ENCODE results near the gene PHTF2. TPM values are rescaled to one million over a fixed set of nuclear protein-coding genes. Genes with fewer than 3 reads are reported as not detected.
"Not testable (repeated sequence)": the region's sequence is repeated elsewhere in the genome, so short reads cannot be mapped to it uniquely, and the experiment has no call there.

PHTF2 gene
- polyA plus RNA-seq, 3 donors = 10.1 to 34.3 (median 10.3) TPM

DNA sequence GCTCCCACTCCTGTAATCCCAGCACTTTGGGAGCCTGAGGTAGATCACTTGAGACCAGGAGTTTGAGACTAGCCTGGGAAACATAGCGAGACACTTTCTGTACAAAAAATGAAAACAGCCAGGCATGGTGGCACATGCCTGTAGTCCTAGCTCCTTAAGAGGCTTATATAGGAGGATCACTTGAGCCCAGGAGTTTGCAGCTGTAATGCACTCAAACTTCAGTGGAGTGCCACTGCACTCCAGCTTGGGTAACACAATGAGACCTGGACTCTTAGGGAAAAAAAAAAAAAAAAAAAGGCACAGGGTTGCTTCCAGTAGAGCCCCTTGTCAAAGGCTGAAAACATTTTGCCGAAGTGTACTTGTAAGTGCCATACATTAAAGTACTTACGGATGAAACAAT is 195.3 kb downstream of the PHTF2 start:
- Histone ChIP-seq H2AFZ (ENCODE audit: insufficient read depth, low read depth, low read length, poor library complexity, severe bottlenecking) (no peak overlapping the region), H3K36me3 (replicated peaks in 1 of 2; ENCODE audit: control insufficient read depth in 1 of 2, insufficient read depth in 2 of 2, low read length in 2 of 2) (no peaks in the 10 kb centered on the region), H3K4me3 (replicated peaks in 1 of 3; ENCODE audit: low read depth in 2 of 3, low read length in 3 of 3) (no peak overlapping the region), H3K79me2 (ENCODE audit: insufficient read depth, low read length) (no peaks in the 10 kb centered on the region), H3K9ac (ENCODE audit: insufficient read depth, low read length, poor library complexity, severe bottlenecking) (no peak overlapping the region), H3K4me2 (replicated peaks; ENCODE audit: extremely low read depth, low read length, poor library complexity, severe bottlenecking) (no peak overlapping the region), H3K9me3 (replicated peaks in 1 of 2; ENCODE audit: control insufficient read depth in 1 of 2, insufficient read depth in 1 of 2, low read length in 2 of 2) (no peaks in the 10 kb centered on the region), H4K20me1 (ENCODE audit: insufficient read depth, low read length) (no peaks in the 10 kb centered on the region), H3K27me3 (ENCODE audit: control insufficient read depth in 2 of 2, insufficient read depth in 2 of 2, low read length in 2 of 2) (no peaks in the 10 kb centered on the region), H3K4me1 (ENCODE audit: control insufficient read depth in 1 of 2, insufficient read depth in 2 of 2, low read length in 2 of 2) (no peaks in the 10 kb centered on the region), H3K27ac (ENCODE audit: low read depth in 1 of 2, low read length in 2 of 2) (no peak overlapping the region)
- intact Hi-C loops (cut with micrococcal nuclease) = no loop called here
- Mint-ChIP-seq H3K27me3 (ENCODE audit: low read depth in 3 of 3) (peaks cover 0 to 2% (median 0%) of the 10 kb centered on the region in 3 donors), H3K4me3 (no peak overlapping the region), H3K4me1 (peaks cover 10% of the 10 kb centered on the region), H3K36me3 (no peaks in the 10 kb centered on the region), H3K27ac (no peak overlapping the region), H3K9me3 (peaks cover 0 to 12% (median 3%) of the 10 kb centered on the region in 7 donors)
- TF ChIP-seq, protein P1, sequence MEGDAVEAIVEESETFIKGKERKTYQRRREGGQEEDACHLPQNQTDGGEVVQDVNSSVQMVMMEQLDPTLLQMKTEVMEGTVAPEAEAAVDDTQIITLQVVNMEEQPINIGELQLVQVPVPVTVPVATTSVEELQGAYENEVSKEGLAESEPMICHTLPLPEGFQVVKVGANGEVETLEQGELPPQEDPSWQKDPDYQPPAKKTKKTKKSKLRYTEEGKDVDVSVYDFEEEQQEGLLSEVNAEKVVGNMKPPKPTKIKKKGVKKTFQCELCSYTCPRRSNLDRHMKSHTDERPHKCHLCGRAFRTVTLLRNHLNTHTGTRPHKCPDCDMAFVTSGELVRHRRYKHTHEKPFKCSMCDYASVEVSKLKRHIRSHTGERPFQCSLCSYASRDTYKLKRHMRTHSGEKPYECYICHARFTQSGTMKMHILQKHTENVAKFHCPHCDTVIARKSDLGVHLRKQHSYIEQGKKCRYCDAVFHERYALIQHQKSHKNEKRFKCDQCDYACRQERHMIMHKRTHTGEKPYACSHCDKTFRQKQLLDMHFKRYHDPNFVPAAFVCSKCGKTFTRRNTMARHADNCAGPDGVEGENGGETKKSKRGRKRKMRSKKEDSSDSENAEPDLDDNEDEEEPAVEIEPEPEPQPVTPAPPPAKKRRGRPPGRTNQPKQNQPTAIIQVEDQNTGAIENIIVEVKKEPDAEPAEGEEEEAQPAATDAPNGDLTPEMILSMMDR (IDR thresholded peaks at IDR 0.05) = no peak
- DNase-seq = no peak
- WGBS (ENCODE audit: insufficient coverage) = 100% methylated on average over 2 of the region's 3 CpGs

DNA sequence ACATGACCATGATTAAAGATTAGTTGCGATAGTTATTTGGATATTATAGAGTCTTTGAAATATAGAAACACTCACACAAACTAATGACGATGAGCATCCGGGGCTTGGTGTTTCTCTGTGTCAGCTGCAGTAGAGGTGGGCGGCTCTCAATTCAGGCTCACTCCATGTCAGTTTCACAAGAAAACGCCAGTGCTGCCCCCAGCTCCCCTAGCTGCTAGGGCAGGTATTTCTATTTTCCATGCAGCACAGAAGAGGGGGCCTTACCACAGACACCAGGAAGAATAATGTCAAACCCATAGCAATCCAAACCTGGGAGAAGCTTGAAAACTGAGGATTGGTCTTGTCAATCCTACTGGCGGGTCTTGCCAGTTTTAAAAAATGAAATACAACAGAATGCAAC is 197.1 kb downstream of the PHTF2 start:
- Histone ChIP-seq H4K20me1 (ENCODE audit: insufficient read depth, low read length) (no peaks in the 10 kb centered on the region), H3K27ac (ENCODE audit: low read depth in 1 of 2, low read length in 2 of 2) (no peak overlapping the region), H3K4me2 (replicated peaks; ENCODE audit: extremely low read depth, low read length, poor library complexity, severe bottlenecking) (no peak overlapping the region), H3K9ac (ENCODE audit: insufficient read depth, low read length, poor library complexity, severe bottlenecking) (no peak overlapping the region), H3K36me3 (replicated peaks in 1 of 2; ENCODE audit: control insufficient read depth in 1 of 2, insufficient read depth in 2 of 2, low read length in 2 of 2) (no peaks in the 10 kb centered on the region), H2AFZ (ENCODE audit: insufficient read depth, low read depth, low read length, poor library complexity, severe bottlenecking) (no peak overlapping the region), H3K79me2 (ENCODE audit: insufficient read depth, low read length) (no peaks in the 10 kb centered on the region), H3K9me3 (replicated peaks in 1 of 2; ENCODE audit: control insufficient read depth in 1 of 2, insufficient read depth in 1 of 2, low read length in 2 of 2) (no peaks in the 10 kb centered on the region), H3K4me1 (ENCODE audit: control insufficient read depth in 1 of 2, insufficient read depth in 2 of 2, low read length in 2 of 2) (no peaks in the 10 kb centered on the region), H3K27me3 (ENCODE audit: control insufficient read depth in 2 of 2, insufficient read depth in 2 of 2, low read length in 2 of 2) (no peaks in the 10 kb centered on the region), H3K4me3 (replicated peaks in 1 of 3; ENCODE audit: low read depth in 2 of 3, low read length in 3 of 3) (no peak overlapping the region)
- DNase-seq = no peak
- TF ChIP-seq, protein P1 (IDR thresholded peaks at IDR 0.05) = no peak
- 83% methylated on average over 1 of the region's 6 CpGs for WGBS (ENCODE audit: insufficient coverage)
- intact Hi-C loops (cut with micrococcal nuclease) = no loop called here
- H3K36me3 Mint-ChIP-seq = no peaks in the 10 kb centered on the region
- no peak overlapping the region for H3K4me3 Mint-ChIP-seq
- H3K27ac Mint-ChIP-seq = no peak overlapping the region
- no peaks in the 10 kb centered on the region for H3K4me1 Mint-ChIP-seq
- H3K27me3 Mint-ChIP-seq (ENCODE audit: low read depth in 3 of 3) = peaks cover 0 to 2% (median 0%) of the 10 kb centered on the region in 3 donors
- H3K9me3 Mint-ChIP-seq = peaks cover 0 to 9% (median 0%) of the 10 kb centered on the region in 7 donors

DNA sequence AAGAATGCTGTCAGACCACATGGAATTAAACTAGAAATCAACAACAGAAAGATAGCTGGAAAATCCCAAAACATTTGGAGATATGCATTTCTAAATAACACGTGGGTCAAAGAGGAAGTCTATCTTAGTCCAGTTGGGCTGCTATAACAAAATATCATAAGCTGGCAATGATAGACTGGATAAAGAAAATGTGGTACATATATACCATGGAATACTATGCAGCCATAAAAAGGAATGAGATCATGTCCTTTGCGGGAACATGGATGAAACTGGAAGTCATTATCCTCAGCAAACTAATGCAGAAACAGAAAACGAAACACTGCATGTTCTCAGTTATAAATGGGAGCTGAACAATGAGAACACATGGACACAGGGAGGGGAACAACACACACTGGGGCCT is 200.6 kb downstream of the PHTF2 start:
- H3K4me3 ChIP-seq (replicated peaks in 1 of 3; ENCODE audit: low read depth in 2 of 3, low read length in 3 of 3); H3K4me3 Mint-ChIP-seq; H4K20me1 ChIP-seq (ENCODE audit: insufficient read depth, low read length); H3K27ac Mint-ChIP-seq; H3K27me3 ChIP-seq (ENCODE audit: control insufficient read depth in 2 of 2, insufficient read depth in 2 of 2, low read length in 2 of 2); H3K27ac ChIP-seq (ENCODE audit: low read depth in 1 of 2, low read length in 2 of 2); H3K36me3 Mint-ChIP-seq; H3K9me3 ChIP-seq (replicated peaks in 1 of 2; ENCODE audit: control insufficient read depth in 1 of 2, insufficient read depth in 1 of 2, low read length in 2 of 2); H3K4me1 ChIP-seq (ENCODE audit: control insufficient read depth in 1 of 2, insufficient read depth in 2 of 2, low read length in 2 of 2); H3K4me1 Mint-ChIP-seq; H3K79me2 ChIP-seq (ENCODE audit: insufficient read depth, low read length); intact Hi-C loops (cut with micrococcal nuclease); H2AFZ ChIP-seq (ENCODE audit: insufficient read depth, low read depth, low read length, poor library complexity, severe bottlenecking); DNase-seq; H3K36me3 ChIP-seq (replicated peaks in 1 of 2; ENCODE audit: control insufficient read depth in 1 of 2, insufficient read depth in 2 of 2, low read length in 2 of 2); H3K4me2 ChIP-seq (replicated peaks; ENCODE audit: extremely low read depth, low read length, poor library complexity, severe bottlenecking); H3K27me3 Mint-ChIP-seq (ENCODE audit: low read depth in 3 of 3); H3K9ac ChIP-seq (ENCODE audit: insufficient read depth, low read length, poor library complexity, severe bottlenecking): not testable (repeated sequence)
- peaks cover 0 to 19% (median 3%) of the 10 kb centered on the region in 7 donors for H3K9me3 Mint-ChIP-seq
- WGBS (ENCODE audit: insufficient coverage) = 100% methylated on average over 1 of the region's 3 CpGs

All from CD14-positive monocyte (primary cell).